GM18870 (cell line): ENCODE data around the gene KIF26A.

Source experiments
- ATAC-seq: cut with Tn5 transposase; IDR thresholded peaks from one replicate; pipeline ENCODE4 v1.9.1; 2021; ENCODE audit warnings: moderate library complexity; ENCODE audit not compliant: unreplicated experiment

Gene KIF26A

GRCh38 chr14:104112113-104112505 lies 26.3 kb upstream of the KIF26A start:
- no peak for ATAC-seq

- ATAC-seq = no peak
These were observed 25.5 kb upstream of the KIF26A start for GRCh38 chr14:104112609-104113571.

GRCh38 chr14:104113631-104114420 lies 24.6 kb upstream of the KIF26A start:
- no peak for ATAC-seq

- ATAC-seq = no peak
These were observed 23.8 kb upstream of the KIF26A start for GRCh38 chr14:104114421-104115130.

GRCh38 chr14:104115131-104115600 lies 23.2 kb upstream of the KIF26A start:
- no peak for ATAC-seq

GRCh38 chr14:104115691-104116287 lies 22.6 kb upstream of the KIF26A start:
- ATAC-seq = no peak

GRCh38 chr14:104116288-104116755 lies 22.1 kb upstream of the KIF26A start:
- no peak for ATAC-seq

GRCh38 chr14:104116756-104117340 lies 21.5 kb upstream of the KIF26A start:
- ATAC-seq = no peak

- no peak for ATAC-seq
These were observed 20.9 kb upstream of the KIF26A start for GRCh38 chr14:104117341-104118005.

- no peak for ATAC-seq
These were observed 20.2 kb upstream of the KIF26A start for GRCh38 chr14:104118006-104118844.

GRCh38 chr14:104119119-104119487 lies 19.3 kb upstream of the KIF26A start:
- ATAC-seq = no peak

- no peak for ATAC-seq
These were observed 18.7 kb upstream of the KIF26A start for GRCh38 chr14:104119488-104120251.

GRCh38 chr14:104120281-104120741 lies 18.1 kb upstream of the KIF26A start:
- no peak for ATAC-seq

- ATAC-seq = no peak
These were observed 17.2 kb upstream of the KIF26A start for GRCh38 chr14:104121142-104121541.

- no peak for ATAC-seq
These were observed 14.5 kb upstream of the KIF26A start for GRCh38 chr14:104123879-104124278.

GRCh38 chr14:104125011-104125410 lies 13.4 kb upstream of the KIF26A start:
- no peak for ATAC-seq

GRCh38 chr14:104126753-104127152 lies 11.6 kb upstream of the KIF26A start:
- ATAC-seq = no peak

GRCh38 chr14:104128981-104129380 lies 9.4 kb upstream of the KIF26A start:
- ATAC-seq = no peak
